Measurements from ENCODE around the gene DEDD. TPM values are rescaled to one million over a fixed set of nuclear protein-coding genes. Genes with fewer than 3 reads are reported as not detected.

The DEDD gene
- polyA plus RNA-seq, 1 of the 3 experiments (the other 2 are of a cell fraction): 45.0 TPM

DNA sequence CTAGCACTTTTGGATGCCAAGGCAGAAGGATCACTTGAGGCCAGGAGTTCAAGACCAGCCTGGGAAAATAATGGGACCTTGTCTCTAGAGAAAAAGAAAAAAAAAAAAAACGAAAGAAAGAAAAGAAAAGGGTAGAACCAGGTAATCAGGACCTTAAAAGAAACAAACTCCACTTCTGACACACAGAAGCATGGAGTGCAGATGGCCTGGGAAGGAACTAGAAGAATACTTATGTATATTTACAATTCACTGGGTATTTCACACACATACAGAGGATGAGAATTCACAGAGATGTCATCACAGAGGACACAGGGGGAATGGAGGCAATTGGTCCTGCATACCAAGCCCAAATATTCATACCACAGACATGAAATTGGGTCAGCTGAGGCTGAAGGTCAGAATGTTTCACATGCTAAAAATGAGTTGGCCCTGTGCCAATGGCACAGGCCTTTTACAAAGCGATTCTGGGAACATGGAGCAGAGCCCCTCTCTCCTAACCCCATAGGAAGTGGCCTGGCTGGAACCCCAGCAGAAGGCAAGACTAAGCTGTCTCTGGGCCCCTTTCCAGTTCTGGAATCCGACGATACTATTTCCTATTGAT lies 40.4 kb upstream of the DEDD start:
- no peaks in the 10 kb centered on the region for H4K20me1 ChIP-seq (ENCODE audit: insufficient read depth)
- H3K9ac ChIP-seq: no peak overlapping the region
- H3K4me2 ChIP-seq: no peak overlapping the region
- H3K4me3 ChIP-seq (ENCODE audit: low read depth in 2 of 2, low read length in 1 of 2): no peak overlapping the region
- 64% methylated on average over 4 of the region's 4 CpGs for WGBS (ENCODE audit: low lambda C conversion rate)
- H3K4me1 ChIP-seq (ENCODE audit: control insufficient read depth in 1 of 2, insufficient read depth in 2 of 2, low read depth in 1 of 2, low read length in 1 of 2): peaks cover 0 to 17% of the 10 kb centered on the region in 2 experiments; a peak in 1 of 4 replicates
- no peak for TF ChIP-seq SMC3 (IDR thresholded peaks at IDR 0.05; ENCODE audit: low read depth, low read length)
- no peak for TF ChIP-seq USF1 (IDR thresholded peaks at IDR 0.05; ENCODE audit: borderline replicate concordance, low read depth)
- peak; percentile 60 for TF ChIP-seq NFIC (IDR thresholded peaks at IDR 0.05; ENCODE audit: borderline replicate concordance)
- peaks cover 37 to 61% of the 10 kb centered on the region in 2 experiments for H3K36me3 ChIP-seq (replicated peaks in 1 of 2; ENCODE audit: control insufficient read depth in 1 of 2, insufficient read depth in 2 of 2, low read length in 1 of 2)
- no peak overlapping the region; a peak in 1 of 4 replicates for H3K27ac ChIP-seq (ENCODE audit: low read depth in 2 of 2, low read length in 1 of 2)
- no peak for DNase-seq
- POLR2A ChIA-PET: no interaction called here
- no peaks in the 10 kb centered on the region for H3K9me2 ChIP-seq
- no peaks in the 10 kb centered on the region for H3K27me3 ChIP-seq (ENCODE audit: insufficient read depth)
- H3F3A ChIP-seq (replicated peaks; ENCODE audit: insufficient read depth): no peaks in the 10 kb centered on the region
- H3K79me2 ChIP-seq (ENCODE audit: insufficient read depth): peaks cover 17% of the 10 kb centered on the region
- no peak overlapping the region for H2AFZ ChIP-seq (ENCODE audit: low read depth)
- H3K9me3 ChIP-seq: no peaks in the 10 kb centered on the region
- CTCF ChIA-PET: no interaction called here

DNA sequence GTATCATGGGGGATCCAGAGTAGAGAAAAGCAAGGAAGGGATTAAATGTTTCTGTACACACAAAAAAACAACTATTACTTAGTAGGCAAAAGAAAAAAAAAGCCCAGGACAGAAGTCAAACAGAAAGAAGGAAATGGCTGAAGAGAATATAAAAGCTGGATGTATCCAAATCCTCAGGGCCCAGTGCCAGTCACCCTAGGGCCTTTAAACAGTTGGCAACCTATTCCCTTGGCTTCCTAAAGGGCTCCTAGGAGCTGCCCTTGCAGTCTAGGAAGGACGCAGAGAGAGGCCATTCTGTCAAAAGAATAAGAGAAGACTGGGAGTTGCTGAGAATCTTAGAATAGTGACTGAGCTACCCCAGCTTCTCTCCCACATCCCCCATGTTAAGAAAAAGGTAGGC lies 39.9 kb upstream of the DEDD start:
- no peaks in the 10 kb centered on the region for H4K20me1 ChIP-seq (ENCODE audit: insufficient read depth)
- peaks cover 37 to 61% of the 10 kb centered on the region in 2 experiments for H3K36me3 ChIP-seq (replicated peaks in 1 of 2; ENCODE audit: control insufficient read depth in 1 of 2, insufficient read depth in 2 of 2, low read length in 1 of 2)
- ChIA-PET POLR2A (no interaction called here), CTCF (no interaction called here)
- H3K9me3 ChIP-seq: no peaks in the 10 kb centered on the region
- peaks cover 17% of the 10 kb centered on the region for H3K79me2 ChIP-seq (ENCODE audit: insufficient read depth)
- H3K9ac ChIP-seq: no peak overlapping the region
- WGBS (ENCODE audit: low lambda C conversion rate): 71% methylated on average over 1 of the region's 1 CpG
- TF ChIP-seq GABPA (IDR thresholded peaks at IDR 0.05; ENCODE audit: low read depth): no peak
- no peak for TF ChIP-seq TEAD4 (IDR thresholded peaks at IDR 0.05; ENCODE audit: borderline replicate concordance, insufficient read depth)
- no peak for TF ChIP-seq ELF1 (IDR thresholded peaks at IDR 0.05)
- TF ChIP-seq, protein P1, sequence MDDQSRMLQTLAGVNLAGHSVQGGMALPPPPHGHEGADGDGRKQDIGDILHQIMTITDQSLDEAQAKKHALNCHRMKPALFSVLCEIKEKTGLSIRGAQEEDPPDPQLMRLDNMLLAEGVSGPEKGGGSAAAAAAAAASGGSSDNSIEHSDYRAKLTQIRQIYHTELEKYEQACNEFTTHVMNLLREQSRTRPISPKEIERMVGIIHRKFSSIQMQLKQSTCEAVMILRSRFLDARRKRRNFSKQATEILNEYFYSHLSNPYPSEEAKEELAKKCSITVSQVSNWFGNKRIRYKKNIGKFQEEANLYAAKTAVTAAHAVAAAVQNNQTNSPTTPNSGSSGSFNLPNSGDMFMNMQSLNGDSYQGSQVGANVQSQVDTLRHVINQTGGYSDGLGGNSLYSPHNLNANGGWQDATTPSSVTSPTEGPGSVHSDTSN (IDR thresholded peaks at IDR 0.05): no peak
- no peak for TF ChIP-seq MAX (IDR thresholded peaks at IDR 0.05; ENCODE audit: low read depth)
- TF ChIP-seq YY1 (IDR thresholded peaks at IDR 0.05; ENCODE audit: low read depth): no peak
- TF ChIP-seq POLR2AphosphoS5 (IDR thresholded peaks at IDR 0.05; ENCODE audit: low read depth, low read length): no peak
- no peak for TF ChIP-seq GATA2 (CRISPR knock-in tag; IDR thresholded peaks at IDR 0.05)
- TF ChIP-seq RCOR1 (IDR thresholded peaks at IDR 0.05; ENCODE audit: low read length): no peak
- TF ChIP-seq FOXM1 (IDR thresholded peaks at IDR 0.05; ENCODE audit: low read depth): no peak
- no peak for TF ChIP-seq REST (IDR thresholded peaks at IDR 0.05; ENCODE audit: low read depth, low read length)
- no peak for TF ChIP-seq JUND (IDR thresholded peaks at IDR 0.05)
- TF ChIP-seq FOXJ3 (CRISPR knock-in tag; IDR thresholded peaks at IDR 0.05): no peak
- TF ChIP-seq MXI1 (IDR thresholded peaks at IDR 0.05; ENCODE audit: low read depth, low read length): no peak
- H3K4me2 ChIP-seq: no peak overlapping the region
- no peak overlapping the region for H3K27ac ChIP-seq (ENCODE audit: low read depth in 2 of 2, low read length in 1 of 2)
- no peak overlapping the region for H2AFZ ChIP-seq (ENCODE audit: low read depth)
- no peaks in the 10 kb centered on the region for H3K27me3 ChIP-seq (ENCODE audit: insufficient read depth)
- no peaks in the 10 kb centered on the region for H3K9me2 ChIP-seq
- no peak for DNase-seq
- no peak overlapping the region for H3K4me3 ChIP-seq (ENCODE audit: low read depth in 2 of 2, low read length in 1 of 2)
- H3K4me1 ChIP-seq (ENCODE audit: control insufficient read depth in 1 of 2, insufficient read depth in 2 of 2, low read depth in 1 of 2, low read length in 1 of 2): peaks cover 0 to 17% of the 10 kb centered on the region in 2 experiments; a peak in 1 of 4 replicates
- no peaks in the 10 kb centered on the region for H3F3A ChIP-seq (replicated peaks; ENCODE audit: insufficient read depth)
